ENCODE results near the gene SPOPL. TPM values are rescaled to one million over a fixed set of nuclear protein-coding genes. Genes with fewer than 3 reads are reported as not detected.

The SPOPL gene
- total RNA-seq, 2 donors from 2014 or later: 12.1 to 14.4 TPM

- H3K27me3 ChIP-seq: no peaks in the 10 kb centered on the region
- H3K9me3 ChIP-seq: no peaks in the 10 kb centered on the region
- no peak for DNase-seq (ENCODE audit: low spot score)
- H3K27ac ChIP-seq: no peak overlapping the region
- no peak overlapping the region for H3K4me3 ChIP-seq
- TF ChIP-seq CTCF (IDR thresholded peaks at IDR 0.05): no peak
- H3K36me3 ChIP-seq: peaks cover 6% of the 10 kb centered on the region
- no peaks in the 10 kb centered on the region for H3K4me1 ChIP-seq
These were observed 94.8 kb downstream of the SPOPL start for GRCh38 chr2:138596403-138596802.

GRCh38 chr2:138600732-138601457 is 99.3 kb downstream of the SPOPL start:
- no peaks in the 10 kb centered on the region for H3K27me3 ChIP-seq
- no peaks in the 10 kb centered on the region for H3K36me3 ChIP-seq
- no peak for TF ChIP-seq CTCF (IDR thresholded peaks at IDR 0.05)
- no peaks in the 10 kb centered on the region for H3K4me1 ChIP-seq
- H3K9me3 ChIP-seq: no peaks in the 10 kb centered on the region
- no peak for DNase-seq (ENCODE audit: low spot score)
- no peak overlapping the region for H3K4me3 ChIP-seq
- H3K27ac ChIP-seq: no peak overlapping the region

- H3K36me3 ChIP-seq: no peaks in the 10 kb centered on the region
- no peak for TF ChIP-seq CTCF (IDR thresholded peaks at IDR 0.05)
- H3K4me3 ChIP-seq: no peak overlapping the region
- no peak overlapping the region for H3K27ac ChIP-seq
- H3K9me3 ChIP-seq: no peaks in the 10 kb centered on the region
- no peaks in the 10 kb centered on the region for H3K4me1 ChIP-seq
- H3K27me3 ChIP-seq: no peaks in the 10 kb centered on the region
- DNase-seq (ENCODE audit: low spot score): no peak
These were observed 100.0 kb downstream of the SPOPL start for GRCh38 chr2:138601458-138602165.

- DNase-seq (ENCODE audit: low spot score): no peak
These were observed 100.5 kb downstream of the SPOPL start for GRCh38 chr2:138602166-138602460.

GRCh38 chr2:138607746-138608145 is 106.2 kb downstream of the SPOPL start:
- Histone ChIP-seq H3K4me1 (no peaks in the 10 kb centered on the region), H3K4me3 (no peak overlapping the region), H3K27me3 (no peaks in the 10 kb centered on the region), H3K9me3 (no peaks in the 10 kb centered on the region), H3K27ac (no peak overlapping the region), H3K36me3 (no peaks in the 10 kb centered on the region)
- DNase-seq (ENCODE audit: low spot score): no peak
- TF ChIP-seq CTCF (IDR thresholded peaks at IDR 0.05): no peak

More at GRCh38 chr2:138602166-138602460, 100.5 kb downstream of the SPOPL start:
- H3K36me3 ChIP-seq: no peaks in the 10 kb centered on the region
- no peak overlapping the region for H3K27ac ChIP-seq
- no peaks in the 10 kb centered on the region for H3K4me1 ChIP-seq
- H3K9me3 ChIP-seq: no peaks in the 10 kb centered on the region
- no peak for TF ChIP-seq CTCF (IDR thresholded peaks at IDR 0.05)
- H3K4me3 ChIP-seq: no peak overlapping the region
- no peaks in the 10 kb centered on the region for H3K27me3 ChIP-seq

Measured in right atrium auricular region (tissue), 2 donors.